Activated CD4-positive, alpha-beta memory T cell treated with anti-CD3 and anti-CD28 coated beads for 36 hours (primary cell): Measurements from ENCODE around the gene SLC6A8. TPM values are rescaled to one million over a fixed set of nuclear protein-coding genes. Genes with fewer than 3 reads are reported as not detected.

Source experiments
- CTCF ChIA-PET: fragments of 350-600 bp; sonication (Branson Sonifier 250); formaldehyde crosslinking; loops from one replicate; lab custom pipeline; 2021; ENCODE audit warnings: antibody characterized with exemption, inconsistent platforms; lab: Charles Lee
- POLR2A ChIA-PET: fragments of 350-600 bp; sonication (Branson Sonifier 250); formaldehyde crosslinking; loops from one replicate; lab custom pipeline; 2021; ENCODE audit warnings: antibody characterized with exemption; lab: Charles Lee
- DNase-seq: peaks from one replicate; pipeline ENCODE4 v3.0.0-alpha.2; 2020
- H3K27ac Mint-ChIP-seq: one replicate; pipeline ENCODE4 v1.8.0; 2021; ENCODE audit warnings: mixed read lengths
- H3K27me3 Mint-ChIP-seq: one replicate; pipeline ENCODE4 v1.8.0; 2021; ENCODE audit warnings: mixed read lengths
- H3K36me3 Mint-ChIP-seq: one replicate; pipeline ENCODE4 v1.8.0; 2021; ENCODE audit warnings: mixed read lengths
- H3K4me1 Mint-ChIP-seq: one replicate; pipeline ENCODE4 v1.8.0; 2021; ENCODE audit warnings: low read depth, mixed read lengths
- H3K4me3 Mint-ChIP-seq: one replicate; pipeline ENCODE4 v1.8.0; 2021; ENCODE audit warnings: mild to moderate bottlenecking, mixed read lengths
- H3K9me3 Mint-ChIP-seq: one replicate; pipeline ENCODE4 v1.8.0; 2021; ENCODE audit warnings: mixed read lengths
- intact Hi-C: fragments of 100-400 bp; cut with micrococcal nuclease; formaldehyde crosslinking; loops from one replicate; pipeline ENCODE4 v1.15.1; 2023
- total RNA-seq, 2 experiments: library from RNA; stranded (reverse); gene quantifications; one replicate each; pipeline ENCODE4 v1.2.3, GENCODE V29; 2021

SLC6A8 gene
- 1 to 10 TPM in 1 of 2 experiments, under 1 TPM in 1; 0.95 to 1.3 TPM for total RNA-seq

DNA sequence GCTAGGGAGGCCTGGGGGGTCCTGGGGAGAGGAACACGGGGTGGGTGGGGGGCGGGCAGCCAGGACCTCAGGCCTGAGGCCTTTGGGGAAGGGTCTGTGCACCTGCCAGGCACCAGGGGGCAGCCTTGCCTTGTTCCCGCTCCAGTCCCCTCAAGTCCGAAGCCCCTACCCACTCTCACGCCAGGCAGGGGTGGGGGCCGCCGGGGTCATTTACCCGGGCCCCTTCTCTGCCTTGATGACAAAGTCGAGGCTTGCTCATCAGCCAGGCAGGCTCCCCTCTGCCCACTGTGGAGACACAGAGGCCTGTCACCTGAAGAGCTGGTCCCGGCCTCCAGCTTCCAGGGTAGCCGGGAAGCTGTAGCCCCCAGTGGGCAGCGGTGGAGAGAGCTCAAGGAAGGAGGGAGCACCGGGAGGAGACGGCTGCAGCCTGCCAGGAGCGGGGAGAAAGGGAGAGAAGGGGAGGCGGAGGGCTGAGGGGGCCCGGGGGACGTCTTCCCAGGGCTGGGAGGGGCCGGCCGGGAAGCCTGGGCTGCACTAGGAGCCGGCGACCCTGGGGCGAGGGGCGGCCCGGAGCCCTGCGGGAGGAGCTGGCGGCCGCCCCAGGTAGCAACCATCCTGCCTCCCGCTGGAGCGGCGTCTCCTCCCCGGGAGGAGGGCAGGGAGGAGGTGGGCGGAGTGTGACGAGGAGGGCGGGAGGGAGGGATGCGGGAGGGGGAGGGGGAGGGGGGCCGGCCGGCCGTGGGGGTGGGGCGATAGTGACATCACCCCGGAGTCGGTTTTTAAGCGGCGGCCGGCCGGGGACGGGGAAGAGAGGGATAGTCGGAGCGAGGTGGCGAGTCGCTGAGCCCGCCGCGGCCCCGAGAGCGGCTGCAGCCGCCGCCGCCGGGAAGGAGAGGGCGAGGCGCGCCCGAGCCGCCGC lies at the start of gene SLC6A8:
Gene SLC6A8, plus strand, starts transcription at position 806 of the 919 bp plus-strand sequence. CDS start 649 bp downstream, outside the sequence.
- no peak within 1 kb of the TSS for H3K27ac Mint-ChIP-seq
- CTCF ChIA-PET = interaction anchor here (0.7 to 1.9 kb wide), 3 partner anchors 20 to 107 kb away, joined by 3 to 10 read pairs (median 6); partner anchors contain the start of genes IDH3G and SSR4
- H3K4me1 Mint-ChIP-seq = no peaks in the 10 kb centered on the region
- POLR2A ChIA-PET = interaction anchor here (0.6 kb wide), 1 partner anchor 49 kb away, joined by 3 read pairs; no protein-coding TSS in a partner anchor
- H3K4me3 Mint-ChIP-seq = peak within 1 kb of the TSS; percentile 68
- no peaks in the 10 kb centered on the region for H3K36me3 Mint-ChIP-seq
- intact Hi-C loops = no loop called here
- no peaks in the 10 kb centered on the region for H3K9me3 Mint-ChIP-seq
- peak; percentile 48 for DNase-seq
- peaks cover 2% of the 10 kb centered on the region for H3K27me3 Mint-ChIP-seq

- no peak overlapping the region for H3K27ac Mint-ChIP-seq
- peaks cover 8% of the 10 kb centered on the region for H3K4me1 Mint-ChIP-seq
- intact Hi-C loops = no loop called here
- peaks cover 14% of the 10 kb centered on the region for H3K27me3 Mint-ChIP-seq
- H3K9me3 Mint-ChIP-seq = no peaks in the 10 kb centered on the region
- ChIA-PET CTCF (interaction anchor here (1.5 kb wide), 1 partner anchor 99 kb away, joined by 4 read pairs; no protein-coding TSS in a partner anchor), POLR2A (no interaction called here)
- no peaks in the 10 kb centered on the region for H3K36me3 Mint-ChIP-seq
- H3K4me3 Mint-ChIP-seq = no peak overlapping the region
- no peak for DNase-seq
Measured at GRCh38 chrX:153638041-153638371, 49.7 kb upstream of the SLC6A8 start.

- DNase-seq = no peak
- ChIA-PET POLR2A (no interaction called here), CTCF (interaction anchor here (1.5 kb wide), 1 partner anchor 99 kb away, joined by 4 read pairs; no protein-coding TSS in a partner anchor)
- Mint-ChIP-seq H3K36me3 (no peaks in the 10 kb centered on the region), H3K27ac (no peak overlapping the region), H3K4me3 (no peak overlapping the region), H3K4me1 (peaks cover 9% of the 10 kb centered on the region), H3K27me3 (peaks cover 16% of the 10 kb centered on the region), H3K9me3 (no peaks in the 10 kb centered on the region)
- intact Hi-C loops = no loop called here
Measured at GRCh38 chrX:153638436-153639176, 49.1 kb upstream of the SLC6A8 start.

GRCh38 chrX:153639177-153640044 lies 48.3 kb upstream of the SLC6A8 start:
- no peaks in the 10 kb centered on the region for H3K9me3 Mint-ChIP-seq
- H3K4me1 Mint-ChIP-seq = peaks cover 9% of the 10 kb centered on the region
- peaks cover 17% of the 10 kb centered on the region for H3K27me3 Mint-ChIP-seq
- H3K4me3 Mint-ChIP-seq = no peak overlapping the region
- intact Hi-C loops = no loop called here
- no peak overlapping the region for H3K27ac Mint-ChIP-seq
- ChIA-PET POLR2A (no interaction called here), CTCF (interaction anchor here (0.9 to 1.3 kb wide), 2 partner anchors 8 to 9 kb away, joined by 3 to 4 read pairs; no protein-coding TSS in a partner anchor)
- no peaks in the 10 kb centered on the region for H3K36me3 Mint-ChIP-seq
- no peak for DNase-seq

- peaks cover 9% of the 10 kb centered on the region for H3K4me1 Mint-ChIP-seq
- no peak overlapping the region for H3K27ac Mint-ChIP-seq
- no peak overlapping the region for H3K4me3 Mint-ChIP-seq
- H3K27me3 Mint-ChIP-seq = peaks cover 23% of the 10 kb centered on the region
- ChIA-PET CTCF (interaction anchor here (0.9 to 1.6 kb wide), 3 partner anchors 8 to 30 kb away, joined by 3 to 10 read pairs (median 4); no protein-coding TSS in a partner anchor), POLR2A (no interaction called here)
- DNase-seq = no peak
- no peaks in the 10 kb centered on the region for H3K9me3 Mint-ChIP-seq
- H3K36me3 Mint-ChIP-seq = no peaks in the 10 kb centered on the region
- intact Hi-C loops = no loop called here
Measured at GRCh38 chrX:153640045-153640686, 47.6 kb upstream of the SLC6A8 start.

GRCh38 chrX:153640736-153641575 lies 46.8 kb upstream of the SLC6A8 start:
- CTCF ChIA-PET = interaction anchor here (0.9 to 1.6 kb wide), 3 partner anchors 8 to 31 kb away, joined by 3 to 10 read pairs (median 4); no protein-coding TSS in a partner anchor
- Mint-ChIP-seq H3K36me3 (no peaks in the 10 kb centered on the region), H3K27me3 (peaks cover 28% of the 10 kb centered on the region), H3K4me3 (no peak overlapping the region), H3K4me1 (peaks cover 9% of the 10 kb centered on the region), H3K9me3 (no peaks in the 10 kb centered on the region), H3K27ac (no peak overlapping the region)
- intact Hi-C loops = no loop called here
- POLR2A ChIA-PET = no interaction called here
- DNase-seq = no peak

DNA sequence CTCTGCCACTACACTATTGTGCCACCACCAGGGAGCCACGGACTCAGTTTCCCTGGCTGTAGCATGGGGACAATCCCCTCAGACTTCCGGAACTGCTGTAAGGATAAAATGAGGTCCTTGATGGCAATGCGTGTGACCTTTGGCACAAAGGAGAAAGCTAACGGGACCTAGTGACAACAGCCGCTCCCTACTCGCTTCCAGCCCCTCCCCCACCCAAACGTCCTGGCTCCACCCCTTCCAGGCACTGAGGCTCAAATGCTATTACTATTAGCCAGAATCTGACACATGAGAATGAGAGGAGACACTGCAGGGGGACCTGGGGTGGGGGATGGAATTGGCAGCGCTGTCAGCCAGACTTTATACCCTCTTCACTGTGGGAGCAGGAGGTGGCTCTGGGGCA lies 46.1 kb upstream of the SLC6A8 start:
- Mint-ChIP-seq H3K36me3 (no peaks in the 10 kb centered on the region), H3K4me3 (no peak overlapping the region), H3K4me1 (peaks cover 9% of the 10 kb centered on the region), H3K9me3 (no peaks in the 10 kb centered on the region), H3K27ac (no peak overlapping the region), H3K27me3 (peaks cover 32% of the 10 kb centered on the region)
- intact Hi-C loops = no loop called here
- ChIA-PET POLR2A (no interaction called here), CTCF (interaction anchor here (1.6 kb wide), 1 partner anchor 31 kb away, joined by 10 read pairs; no protein-coding TSS in a partner anchor)
- DNase-seq = no peak

GRCh38 chrX:153642051-153642654 lies 45.6 kb upstream of the SLC6A8 start:
- DNase-seq = no peak
- Mint-ChIP-seq H3K27ac (no peak overlapping the region), H3K27me3 (peaks cover 32% of the 10 kb centered on the region), H3K4me1 (peaks cover 9% of the 10 kb centered on the region), H3K36me3 (no peaks in the 10 kb centered on the region), H3K9me3 (no peaks in the 10 kb centered on the region), H3K4me3 (no peak overlapping the region)
- intact Hi-C loops = no loop called here
- POLR2A ChIA-PET = no interaction called here
- CTCF ChIA-PET = interaction anchor here (1.0 kb wide), 1 partner anchor 20 kb away, joined by 3 read pairs; no protein-coding TSS in a partner anchor

GRCh38 chrX:153642655-153643430 lies 44.9 kb upstream of the SLC6A8 start:
- H3K4me1 Mint-ChIP-seq = peaks cover 9% of the 10 kb centered on the region
- H3K27me3 Mint-ChIP-seq = peaks cover 32% of the 10 kb centered on the region
- H3K9me3 Mint-ChIP-seq = no peaks in the 10 kb centered on the region
- CTCF ChIA-PET = interaction anchor here (1.0 to 3.0 kb wide), 4 partner anchors 14 to 33 kb away, joined by 3 to 12 read pairs (median 7); no protein-coding TSS in a partner anchor
- H3K4me3 Mint-ChIP-seq = peak overlapping the region; percentile 26
- no peaks in the 10 kb centered on the region for H3K36me3 Mint-ChIP-seq
- no peak overlapping the region for H3K27ac Mint-ChIP-seq
- intact Hi-C loops = no loop called here
- POLR2A ChIA-PET = no interaction called here
- no peak for DNase-seq
